ENCODE data around the gene GALNS. TPM values are rescaled to one million over a fixed set of nuclear protein-coding genes. Genes with fewer than 3 reads are reported as not detected.

GALNS gene
- total and polyA plus RNA-seq, 3 donors from 2014 or later = 55.9 to 94.4 (median 65.3) TPM

GRCh38 chr16:88828711-88829110, 28.0 kb downstream of the GALNS start:
- no peaks in the 10 kb centered on the region for H3K27me3 ChIP-seq
- no peaks in the 10 kb centered on the region for H3K36me3 ChIP-seq (ENCODE audit: low read depth, missing control alignments)
- H3K4me1 ChIP-seq = no peaks in the 10 kb centered on the region
- WGBS, 2 donors = 87 to 92% methylated on average over 23 to 24 of the region's 24 CpGs
- H3K9me3 ChIP-seq = no peaks in the 10 kb centered on the region
- intact Hi-C loops (cut with DNase I; ENCODE audit: low total_unique reads) = no loop called here
- H3K27ac ChIP-seq = no peak overlapping the region
- no peak overlapping the region for H3K4me3 ChIP-seq
- no peak for TF ChIP-seq POLR2A (IDR thresholded peaks at IDR 0.05)
- no peak for TF ChIP-seq CTCF (IDR thresholded peaks at IDR 0.05)
- DNase-seq = no peak

- no peaks in the 10 kb centered on the region for H3K36me3 ChIP-seq (ENCODE audit: low read depth, missing control alignments)
- intact Hi-C loops (cut with DNase I; ENCODE audit: low total_unique reads) = no loop called here
- TF ChIP-seq CTCF (IDR thresholded peaks at IDR 0.05) (no peak), POLR2A (IDR thresholded peaks at IDR 0.05) (no peak)
Observed at GRCh38 chr16:88827727-88828126, 29.0 kb downstream of the GALNS start.

GRCh38 chr16:88826070-88826840, 30.5 kb downstream of the GALNS start:
- Histone ChIP-seq H3K4me1 (no peaks in the 10 kb centered on the region), H3K9me3 (no peaks in the 10 kb centered on the region), H3K27ac (no peak overlapping the region), H3K36me3 (ENCODE audit: low read depth, missing control alignments) (no peaks in the 10 kb centered on the region), H3K4me3 (no peak overlapping the region), H3K27me3 (no peaks in the 10 kb centered on the region)
- intact Hi-C loops (cut with DNase I; ENCODE audit: low total_unique reads) = no loop called here
- 96 to 98% methylated on average over 17 to 26 of the region's 26 CpGs for WGBS, 2 donors
- TF ChIP-seq CTCF (IDR thresholded peaks at IDR 0.05) (no peak), POLR2A (IDR thresholded peaks at IDR 0.05) (no peak)
- no peak for DNase-seq

More at GRCh38 chr16:88827727-88828126, 29.0 kb downstream of the GALNS start:
- H3K9me3 ChIP-seq = no peaks in the 10 kb centered on the region
- H3K4me3 ChIP-seq = no peak overlapping the region
- H3K27ac ChIP-seq = no peak overlapping the region
- 93 to 95% methylated on average over 6 to 21 of the region's 21 CpGs for WGBS, 2 donors
- no peaks in the 10 kb centered on the region for H3K27me3 ChIP-seq
- no peaks in the 10 kb centered on the region for H3K4me1 ChIP-seq
- no peak for DNase-seq

GRCh38 chr16:88825146-88825545, 31.6 kb downstream of the GALNS start:
- Histone ChIP-seq H3K9me3 (no peaks in the 10 kb centered on the region), H3K4me3 (no peak overlapping the region), H3K27ac (no peak overlapping the region), H3K4me1 (no peaks in the 10 kb centered on the region), H3K36me3 (ENCODE audit: low read depth, missing control alignments) (no peaks in the 10 kb centered on the region), H3K27me3 (no peaks in the 10 kb centered on the region)
- 92% methylated on average over 4 to 12 of the region's 12 CpGs for WGBS, 2 donors
- TF ChIP-seq CTCF (IDR thresholded peaks at IDR 0.05) = no peak
- no peak for DNase-seq
- intact Hi-C loops (cut with DNase I; ENCODE audit: low total_unique reads) = no loop called here
